ENCODE measurements around the gene SLC22A14. TPM values are rescaled to one million over a fixed set of nuclear protein-coding genes. Genes with fewer than 3 reads are reported as not detected.

Gene SLC22A14
- total RNA-seq, 4 donors from 2014 or later = 0.19 to 0.53 TPM; not detected in 2

GRCh38 chr3:38297537-38297936 lies 15.4 kb downstream of the SLC22A14 start:
- H3K27me3 ChIP-seq = no peaks in the 10 kb centered on the region
- H3K9me3 ChIP-seq = no peaks in the 10 kb centered on the region
- no peak for DNase-seq
- H3K4me3 ChIP-seq = no peak overlapping the region
- peak overlapping the region in 2 of 4 donors; percentile 40 to 58 for H3K27ac ChIP-seq
- intact Hi-C loops (cut with DNase I) = no loop called here
- peaks cover 0 to 18% (median 0%) of the 10 kb centered on the region in 3 donors for H3K4me1 ChIP-seq
- no peak for TF ChIP-seq POLR2A (IDR thresholded peaks at IDR 0.05)
- TF ChIP-seq, protein P1, sequence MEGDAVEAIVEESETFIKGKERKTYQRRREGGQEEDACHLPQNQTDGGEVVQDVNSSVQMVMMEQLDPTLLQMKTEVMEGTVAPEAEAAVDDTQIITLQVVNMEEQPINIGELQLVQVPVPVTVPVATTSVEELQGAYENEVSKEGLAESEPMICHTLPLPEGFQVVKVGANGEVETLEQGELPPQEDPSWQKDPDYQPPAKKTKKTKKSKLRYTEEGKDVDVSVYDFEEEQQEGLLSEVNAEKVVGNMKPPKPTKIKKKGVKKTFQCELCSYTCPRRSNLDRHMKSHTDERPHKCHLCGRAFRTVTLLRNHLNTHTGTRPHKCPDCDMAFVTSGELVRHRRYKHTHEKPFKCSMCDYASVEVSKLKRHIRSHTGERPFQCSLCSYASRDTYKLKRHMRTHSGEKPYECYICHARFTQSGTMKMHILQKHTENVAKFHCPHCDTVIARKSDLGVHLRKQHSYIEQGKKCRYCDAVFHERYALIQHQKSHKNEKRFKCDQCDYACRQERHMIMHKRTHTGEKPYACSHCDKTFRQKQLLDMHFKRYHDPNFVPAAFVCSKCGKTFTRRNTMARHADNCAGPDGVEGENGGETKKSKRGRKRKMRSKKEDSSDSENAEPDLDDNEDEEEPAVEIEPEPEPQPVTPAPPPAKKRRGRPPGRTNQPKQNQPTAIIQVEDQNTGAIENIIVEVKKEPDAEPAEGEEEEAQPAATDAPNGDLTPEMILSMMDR (IDR thresholded peaks at IDR 0.05) = no peak
- no peaks in the 10 kb centered on the region for H3K36me3 ChIP-seq

GRCh38 chr3:38297947-38298711 lies 16.0 kb downstream of the SLC22A14 start:
- no peaks in the 10 kb centered on the region for H3K9me3 ChIP-seq
- intact Hi-C loops (cut with DNase I) = no loop called here

GRCh38 chr3:38306941-38307340 lies 24.8 kb downstream of the SLC22A14 start:
- 92 to 100% methylated on average over 1 to 2 of the region's 5 CpGs for WGBS, 2 donors
- Histone ChIP-seq H3K36me3 (no peaks in the 10 kb centered on the region), H3K27me3 (no peaks in the 10 kb centered on the region), H3K4me1 (no peaks in the 10 kb centered on the region), H3K27ac (no peak overlapping the region), H3K9me3 (no peaks in the 10 kb centered on the region), H3K4me3 (no peak overlapping the region)
- TF ChIP-seq, protein P1 (IDR thresholded peaks at IDR 0.05) = no peak
- TF ChIP-seq POLR2A (IDR thresholded peaks at IDR 0.05) = no peak
- intact Hi-C loops (cut with DNase I) = no loop called here
- no peak for DNase-seq

More at GRCh38 chr3:38297947-38298711, 16.0 kb downstream of the SLC22A14 start:
- WGBS, 2 donors = 75 to 81% methylated on average over 4 to 5 of the region's 5 CpGs
- no peak for DNase-seq
- Histone ChIP-seq H3K4me3 (no peak overlapping the region), H3K4me1 (peaks cover 0 to 18% (median 0%) of the 10 kb centered on the region in 3 donors), H3K27me3 (no peaks in the 10 kb centered on the region), H3K27ac (peak overlapping the region in 1 of 4 donors; percentile 58), H3K36me3 (no peaks in the 10 kb centered on the region)
- no peak for TF ChIP-seq POLR2A (IDR thresholded peaks at IDR 0.05)
- TF ChIP-seq, protein P1 (IDR thresholded peaks at IDR 0.05) = peak in 4 of 6 experiments; percentile 23 to 53 (median 32)

GRCh38 chr3:38307599-38307998 lies 25.5 kb downstream of the SLC22A14 start:
- 89 to 92% methylated on average over 7 to 9 of the region's 12 CpGs for WGBS, 2 donors
- H3K36me3 ChIP-seq = no peaks in the 10 kb centered on the region
- TF ChIP-seq, protein P1 (IDR thresholded peaks at IDR 0.05) = no peak
- no peak for TF ChIP-seq POLR2A (IDR thresholded peaks at IDR 0.05)
- no peak overlapping the region for H3K27ac ChIP-seq
- H3K9me3 ChIP-seq = no peaks in the 10 kb centered on the region
- no peaks in the 10 kb centered on the region for H3K27me3 ChIP-seq
- intact Hi-C loops (cut with DNase I) = no loop called here
- H3K4me3 ChIP-seq = no peak overlapping the region
- H3K4me1 ChIP-seq = no peaks in the 10 kb centered on the region
- DNase-seq = no peak

- no peak overlapping the region for H3K27ac ChIP-seq
- intact Hi-C loops (cut with DNase I) = no loop called here
- H3K4me3 ChIP-seq = no peak overlapping the region
- no peaks in the 10 kb centered on the region for H3K36me3 ChIP-seq
- no peaks in the 10 kb centered on the region for H3K27me3 ChIP-seq
- no peaks in the 10 kb centered on the region for H3K9me3 ChIP-seq
- DNase-seq = no peak
- 65 to 90% methylated on average over 8 to 9 of the region's 9 CpGs for WGBS, 2 donors
- H3K4me1 ChIP-seq = no peaks in the 10 kb centered on the region
- TF ChIP-seq, protein P1 (IDR thresholded peaks at IDR 0.05) = no peak
- no peak for TF ChIP-seq POLR2A (IDR thresholded peaks at IDR 0.05)
Observed at GRCh38 chr3:38308456-38308855, 26.4 kb downstream of the SLC22A14 start.
